Esophagus squamous epithelium (tissue), 5 donors: ENCODE results near the gene MTCL1. TPM values are rescaled to one million over a fixed set of nuclear protein-coding genes. Genes with fewer than 3 reads are reported as not detected.
A peak's percentile ranks its signal among the peaks of the same experiment; 100 is the strongest.

ENCODE experiments used
- DNase-seq: peaks from one replicate; lab custom pipeline; 2025; lab: John Stamatoyannopoulos, UW
- H3K27ac ChIP-seq, 4 donors: fragments of 200-600 bp; sonication (generic); one replicate each; pipeline ENCODE4 v1.5.1; 2016 to 2019; ENCODE audit warnings: mild to moderate bottlenecking in 1 of 4
- H3K27me3 ChIP-seq, 4 donors: fragments of 200-600 bp; sonication (generic); 1 replicate in 3 of 4; 2 replicates in 1 of 4; pipeline versions ENCODE4 v1.5.1 to v1.6.0; 2017 to 2021; ENCODE audit warnings: antibody characterized with exemption in 1 of 4
- H3K36me3 ChIP-seq, 3 donors: fragments of 200-600 bp; sonication (generic); one replicate each; pipeline ENCODE4 v1.5.1; 2016 to 2019
- H3K4me1 ChIP-seq, 3 donors: fragments of 200-600 bp; sonication (generic); one replicate each; pipeline ENCODE4 v1.5.1; 2017 to 2019
- H3K4me3 ChIP-seq, 4 donors: fragments of 200-600 bp; sonication (generic); 1 replicate in 3 of 4; 2 replicates in 1 of 4; pipeline ENCODE4 v1.5.1; 2016 to 2019; ENCODE audit warnings: mild to moderate bottlenecking in 2 of 4, moderate library complexity in 1 of 4
- H3K9me3 ChIP-seq, 3 donors: fragments of 200-600 bp; sonication (generic); one replicate each; pipeline ENCODE4 v1.5.1; 2016 to 2019
- CTCF ChIP-seq, 6 experiments: fragments of 450-650 bp in 4 of 6; fragments of 200-600 bp in 2 of 6; sonication (generic) in 2 of 6; IDR thresholded peaks; one replicate each; pipeline ENCODE4 v1.5.1; 2016 to 2019; ENCODE audit warnings: antibody characterized with exemption in 6 of 6, mild to moderate bottlenecking in 4 of 6, moderate library complexity in 4 of 6
- POLR2A ChIP-seq, 4 donors: fragments of 450-650 bp; IDR thresholded peaks; one replicate each; pipeline ENCODE4 v1.6.1; 2017; ENCODE audit warnings: antibody characterized with exemption in 4 of 4, mild to moderate bottlenecking in 4 of 4, moderate library complexity in 3 of 4
- WGBS, 2 donors: methylation state at CpG; one replicate each; pipeline ENCODE4 v1.1.5; 2018; 5-methylcytosine and 5-hydroxymethylcytosine counted together
- intact Hi-C: fragments of 100-400 bp; cut with DNase I; formaldehyde crosslinking; loops from one replicate; pipeline ENCODE4 v1.15.0; 2022
- total RNA-seq, 4 donors: library from RNA; depleted of rRNA; stranded (reverse); fragments of >200 nt; gene quantifications; one replicate each; pipeline ENCODE4 v1.1.0, GENCODE V29; 2016
- donor health status: DM: yes; HTN: yes; CAD: no.

The MTCL1 gene
- total RNA-seq, 4 donors from 2014 or later: 6.5 to 16.4 (median 7.9) TPM

DNA sequence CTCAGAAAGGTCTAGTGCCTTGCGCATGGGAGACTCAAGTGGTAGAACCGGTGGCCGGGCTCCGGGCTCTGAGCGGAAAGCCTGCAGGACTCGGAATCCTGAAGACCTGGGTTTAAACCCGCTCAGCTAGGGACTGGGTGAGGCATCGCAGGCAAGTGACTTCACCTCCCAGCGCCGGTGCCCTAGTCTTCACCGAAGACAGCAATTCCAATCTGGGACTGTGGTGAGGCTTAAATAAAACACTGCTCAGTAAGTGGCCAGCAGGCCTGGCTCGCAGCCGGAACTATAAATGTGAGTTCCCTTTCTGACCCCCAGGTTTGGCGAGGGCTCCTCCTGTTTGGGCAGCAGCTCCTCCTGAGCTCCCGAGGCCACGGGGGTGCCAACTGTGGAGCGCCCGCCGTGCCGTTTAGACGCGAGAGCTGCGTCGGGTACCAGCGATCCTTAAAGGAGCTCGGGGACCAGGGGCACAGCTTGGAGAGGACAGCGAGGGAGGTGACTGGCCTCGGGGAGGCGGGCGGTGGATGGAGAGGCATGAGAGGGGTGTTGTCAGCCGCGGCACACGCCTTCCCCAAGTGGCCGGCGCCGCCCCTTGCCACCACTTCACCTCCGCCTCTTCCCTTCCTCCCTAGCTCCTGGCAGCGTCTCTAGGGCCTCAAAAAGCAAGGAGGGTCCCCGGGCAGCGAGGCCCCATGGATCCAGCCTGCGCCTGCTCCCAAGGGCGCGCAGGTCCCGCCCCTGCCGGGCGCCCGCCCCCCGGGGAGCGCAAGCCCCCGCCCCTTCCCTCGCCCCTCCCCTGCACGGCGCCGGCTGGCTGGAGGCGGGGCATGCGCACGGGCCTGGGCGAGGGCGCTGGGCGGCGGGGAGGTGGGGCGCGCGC lies 757 bp upstream of the MTCL1 start:
- intact Hi-C loops: no loop called here
- peak; percentile 36 for DNase-seq
- Histone ChIP-seq H3K27me3 (peaks cover 0 to 29% (median 0%) of the 10 kb centered on the region in 4 donors), H3K27ac (peak overlapping the region; percentile 87 to 95 (median 92)), H3K9me3 (no peaks in the 10 kb centered on the region), H3K4me1 (peaks cover 20 to 45% (median 21%) of the 10 kb centered on the region in 3 donors), H3K36me3 (no peaks in the 10 kb centered on the region), H3K4me3 (peak overlapping the region; percentile 58 to 88 (median 70))
- TF ChIP-seq POLR2A (IDR thresholded peaks at IDR 0.05) (peak in 2 of 4 donors; percentile 40 to 63), CTCF (IDR thresholded peaks at IDR 0.05) (peak in 1 of 6 experiments; percentile 24)
- 0 to 1% methylated on average over 17 to 18 of the region's 64 CpGs for WGBS, 2 donors

DNA sequence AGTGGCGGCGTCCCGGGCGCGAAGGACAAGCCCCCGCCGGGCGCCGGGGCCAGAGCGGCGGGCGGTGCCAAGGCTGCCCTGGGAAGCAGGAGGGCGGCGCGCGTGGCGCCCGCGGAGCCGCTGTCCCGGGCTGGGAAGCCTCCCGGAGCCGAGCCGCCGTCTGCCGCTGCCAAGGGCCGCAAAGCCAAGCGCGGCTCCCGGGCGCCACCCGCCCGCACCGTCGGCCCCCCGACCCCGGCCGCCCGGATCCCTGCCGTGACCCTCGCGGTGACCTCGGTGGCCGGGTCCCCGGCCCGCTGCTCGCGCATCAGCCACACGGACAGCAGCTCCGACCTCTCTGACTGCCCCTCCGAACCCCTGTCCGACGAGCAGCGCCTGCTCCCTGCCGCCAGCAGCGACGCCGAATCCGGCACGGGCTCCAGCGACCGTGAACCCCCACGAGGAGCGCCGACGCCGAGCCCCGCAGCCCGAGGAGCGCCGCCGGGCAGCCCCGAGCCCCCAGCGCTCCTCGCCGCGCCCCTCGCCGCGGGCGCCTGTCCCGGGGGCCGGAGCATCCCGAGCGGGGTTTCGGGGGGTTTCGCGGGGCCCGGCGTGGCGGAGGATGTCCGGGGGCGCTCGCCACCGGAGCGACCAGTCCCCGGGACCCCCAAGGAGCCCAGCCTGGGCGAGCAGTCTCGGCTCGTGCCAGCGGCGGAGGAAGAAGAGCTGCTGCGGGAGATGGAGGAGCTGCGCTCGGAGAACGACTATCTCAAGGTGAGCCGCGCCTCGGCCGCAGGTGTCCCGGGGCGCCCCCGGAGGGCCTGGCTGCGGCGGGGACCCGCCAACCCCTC lies 820 bp downstream of the MTCL1 start:
- no peak for DNase-seq
- H3K27me3 ChIP-seq: peaks cover 0 to 29% (median 0%) of the 10 kb centered on the region in 4 donors
- H3K27ac ChIP-seq: peak overlapping the region; percentile 57 to 95 (median 88)
- no peaks in the 10 kb centered on the region for H3K9me3 ChIP-seq
- H3K4me1 ChIP-seq: peaks cover 20 to 45% (median 21%) of the 10 kb centered on the region in 3 donors
- TF ChIP-seq CTCF (IDR thresholded peaks at IDR 0.05) (no peak), POLR2A (IDR thresholded peaks at IDR 0.05) (no peak)
- intact Hi-C loops: no loop called here
- peak overlapping the region; percentile 58 to 88 (median 70) for H3K4me3 ChIP-seq
- 0% methylated on average over 4 of the region's 116 CpGs; no CpG with 5 or more reads in 1 of the 2 donors for WGBS, 2 donors
- H3K36me3 ChIP-seq: no peaks in the 10 kb centered on the region

DNA sequence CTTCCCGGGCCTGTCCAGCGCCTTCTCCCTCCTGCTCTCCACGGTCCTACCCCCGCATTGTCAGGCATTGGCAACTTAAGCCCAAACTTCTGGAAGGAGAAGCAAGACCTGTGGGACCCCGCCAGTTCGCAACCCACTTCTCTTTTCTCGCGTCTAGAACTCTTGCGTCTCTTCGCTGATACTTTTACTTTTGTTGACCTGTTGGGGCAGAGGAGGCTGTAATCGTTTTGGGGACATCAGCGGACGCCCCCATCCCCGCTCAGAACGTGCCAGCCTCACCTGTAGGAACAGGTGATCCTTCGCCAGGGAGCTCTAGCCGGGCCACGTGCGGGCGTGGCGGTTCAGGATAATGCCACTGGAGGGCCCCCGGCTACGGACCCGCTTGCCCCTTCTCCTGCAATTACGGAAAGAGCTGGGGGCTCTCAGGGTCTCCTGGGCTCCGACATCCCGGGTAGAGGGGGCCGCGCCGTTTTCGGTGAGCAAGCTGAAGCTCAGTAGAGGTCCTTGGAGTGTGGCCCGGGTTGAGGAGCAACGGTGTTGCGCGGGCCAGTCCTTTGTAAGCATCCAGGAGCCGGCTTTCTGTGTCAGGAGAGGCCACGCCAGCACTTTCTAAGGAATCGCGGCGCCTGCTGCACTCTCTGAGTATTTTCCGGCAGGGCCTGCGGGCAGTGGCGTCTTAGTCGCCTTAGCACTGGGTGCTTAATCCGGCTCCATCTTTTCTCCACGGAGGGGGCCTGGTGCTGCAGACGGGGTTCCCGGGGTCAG lies 1.6 kb downstream of the MTCL1 start:
- Histone ChIP-seq H3K36me3 (no peaks in the 10 kb centered on the region), H3K9me3 (no peaks in the 10 kb centered on the region), H3K27me3 (peaks cover 0 to 29% (median 0%) of the 10 kb centered on the region in 4 donors), H3K4me1 (peaks cover 21 to 43% (median 22%) of the 10 kb centered on the region in 3 donors), H3K4me3 (peak overlapping the region; percentile 58 to 88 (median 70)), H3K27ac (peak overlapping the region; percentile 57 to 95 (median 88))
- no peak for DNase-seq
- intact Hi-C loops: no loop called here
- 4 to 6% methylated on average over 14 to 22 of the region's 48 CpGs for WGBS, 2 donors
- TF ChIP-seq POLR2A (IDR thresholded peaks at IDR 0.05) (no peak), CTCF (IDR thresholded peaks at IDR 0.05) (peak in 4 of 6 experiments; percentile 27 to 44 (median 39))

DNA sequence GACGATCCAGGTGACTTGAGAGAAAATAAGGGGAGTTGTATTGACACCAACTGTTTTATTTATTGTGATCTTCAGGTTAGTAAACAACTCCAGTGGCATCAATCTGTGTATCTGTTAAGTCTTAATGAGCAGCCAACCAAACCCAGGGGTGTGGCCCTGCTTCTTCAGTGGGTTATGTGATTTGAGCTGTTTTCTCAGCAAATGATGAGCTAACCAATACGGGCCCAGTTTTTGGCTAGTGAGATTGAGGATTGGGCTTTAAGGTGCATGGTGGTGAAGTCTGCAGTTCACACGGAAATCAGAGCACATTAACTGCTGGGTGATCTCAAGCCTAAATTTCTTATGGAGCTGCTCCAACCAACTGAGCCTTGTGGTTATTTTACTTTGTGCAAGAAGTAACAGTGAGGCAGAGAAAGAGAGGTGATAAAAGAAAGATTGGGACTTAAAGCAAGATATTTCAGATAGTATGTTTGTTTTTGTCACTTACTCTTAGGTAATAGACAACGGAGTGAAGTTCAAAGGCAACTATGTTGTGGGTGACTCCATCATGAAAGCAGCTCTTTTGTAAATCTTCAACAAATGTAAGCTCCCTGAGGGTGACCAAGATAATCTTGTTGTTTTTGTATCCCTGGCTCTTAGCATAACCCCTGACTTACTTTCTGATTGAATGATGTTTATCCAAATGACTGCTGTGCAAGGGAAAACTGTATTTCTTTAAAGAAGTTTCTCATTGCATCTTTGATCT lies 2.4 kb downstream of the MTCL1 start:
- 29% methylated on average over 4 of the region's 4 CpGs for WGBS, 2 donors
- Histone ChIP-seq H3K27me3 (peaks cover 0 to 29% (median 0%) of the 10 kb centered on the region in 4 donors), H3K4me3 (peak overlapping the region; percentile 58 to 88 (median 70)), H3K27ac (peak overlapping the region; percentile 57 to 95 (median 88)), H3K4me1 (peaks cover 21 to 50% (median 29%) of the 10 kb centered on the region in 3 donors), H3K36me3 (no peaks in the 10 kb centered on the region), H3K9me3 (no peaks in the 10 kb centered on the region)
- DNase-seq: no peak
- TF ChIP-seq POLR2A (IDR thresholded peaks at IDR 0.05) (no peak), CTCF (IDR thresholded peaks at IDR 0.05) (no peak)
- intact Hi-C loops: no loop called here
